HL-60/S4 (cell line): ENCODE results near the gene TXNRD2.

ENCODE experiments used
- in situ Hi-C: fragments of 300-500 bp; cut with MboI; formaldehyde crosslinking; loops from 2 replicates; pipeline ENCODE4 v1.14.3; 2022; ENCODE audit warnings: low sequenced_read_pairs

Gene TXNRD2

GRCh38 chr22:19980766-19981165 is 39.1 kb upstream of the TXNRD2 start:
- in situ Hi-C loops = no loop called here

- in situ Hi-C loops = no loop called here
Measured at GRCh38 chr22:19979712-19980493, 38.3 kb upstream of the TXNRD2 start.

GRCh38 chr22:19978748-19979147 is 37.1 kb upstream of the TXNRD2 start:
- in situ Hi-C loops = no loop called here

GRCh38 chr22:19977296-19978243 is 36.0 kb upstream of the TXNRD2 start:
- in situ Hi-C loops = no loop called here

- in situ Hi-C loops = no loop called here
Measured at GRCh38 chr22:19976671-19977070, 35.1 kb upstream of the TXNRD2 start.

GRCh38 chr22:19975707-19976035 is 34.1 kb upstream of the TXNRD2 start:
- in situ Hi-C loops = no loop called here

GRCh38 chr22:19974935-19975706 is 33.5 kb upstream of the TXNRD2 start:
- in situ Hi-C loops = no loop called here

GRCh38 chr22:19974268-19974861 is 32.7 kb upstream of the TXNRD2 start:
- in situ Hi-C loops = no loop called here

- in situ Hi-C loops = no loop called here
Measured at GRCh38 chr22:19973551-19974267, 32.1 kb upstream of the TXNRD2 start.

GRCh38 chr22:19972652-19973550 is 31.3 kb upstream of the TXNRD2 start:
- in situ Hi-C loops = no loop called here

- in situ Hi-C loops = no loop called here
Measured at GRCh38 chr22:19972251-19972650, 30.6 kb upstream of the TXNRD2 start.

GRCh38 chr22:19971276-19972124 is 29.9 kb upstream of the TXNRD2 start:
- in situ Hi-C loops = no loop called here

GRCh38 chr22:19970479-19971275 is 29.1 kb upstream of the TXNRD2 start:
- in situ Hi-C loops = no loop called here

GRCh38 chr22:19970031-19970478 is 28.4 kb upstream of the TXNRD2 start:
- in situ Hi-C loops = no loop called here

GRCh38 chr22:19969141-19969928 is 27.7 kb upstream of the TXNRD2 start:
- in situ Hi-C loops = no loop called here

GRCh38 chr22:19968450-19968891 is 26.9 kb upstream of the TXNRD2 start:
- in situ Hi-C loops = no loop called here
